Spleen (tissue), 7 donors: ENCODE data around the gene LITAF.

Source experiments
- CTCF ChIP-seq, 11 experiments: fragments of 200-600 bp in 7 of 11; fragments of 450-650 bp in 4 of 11; sonication (generic) in 4 of 11; IDR thresholded peaks in 8 of 11; conservative IDR thresholded peaks in 3 of 11; 1 replicate in 7 of 11; 2 replicates in 4 of 11; pipeline versions ENCODE4 v1.4.0 to v1.8.0; 2016 to 2021; ENCODE audit warnings: antibody characterized with exemption in 11 of 11, inconsistent platforms in 4 of 11, mild to moderate bottlenecking in 1 of 11
- POLR2A ChIP-seq, 3 donors: fragments of 450-650 bp; IDR thresholded peaks; one replicate each; pipeline ENCODE4 v1.5.1; 2017; ENCODE audit warnings: antibody characterized with exemption in 3 of 3, mild to moderate bottlenecking in 1 of 3
- POLR2AphosphoS5 ChIP-seq, 3 donors: sonication (generic); formaldehyde crosslinking; IDR thresholded peaks; one replicate each; pipeline ENCODE4 v1.5.1; 2017; ENCODE audit warnings: antibody characterized with exemption in 3 of 3
- donor health status: DM: no; HTN: no; CAD: no; lungs with moderate emphysema.
- donor health status: DM: no; HTN: no; CAD: no.
- donor health status: DM: no; HTN: no; CAD: no.

- TF ChIP-seq CTCF (IDR thresholded peaks at IDR 0.05 in 8 of 11, conservative IDR thresholded peaks at IDR 0.05 in 3 of 11) (no peak), POLR2A (IDR thresholded peaks at IDR 0.05) (no peak), POLR2AphosphoS5 (IDR thresholded peaks at IDR 0.05) (no peak)
Observed at GRCh38 chr16:11614587-11615175, 28.0 kb upstream of the LITAF start.
